A673 (cell line): ENCODE results near the gene CCDC127. TPM values are rescaled to one million over a fixed set of nuclear protein-coding genes. Genes with fewer than 3 reads are reported as not detected.

ENCODE experiments used
- BruUV-seq: library from RNA; stranded (reverse); fragments of 400-500 nt; replicated peaks from 2 replicates; lab custom pipeline; 2021; lab: Mats Ljungman, UMichigan
- CTCF ChIA-PET: fragments of 300-600 bp; sonication (Branson Sonifier 250); formaldehyde crosslinking; loops from one replicate; lab custom pipeline; 2022; ENCODE audit warnings: antibody characterized with exemption; lab: Charles Lee
- POLR2A ChIA-PET: fragments of 300-600 bp; sonication (Branson Sonifier 250); formaldehyde crosslinking; loops from one replicate; lab custom pipeline; 2022; ENCODE audit warnings: antibody characterized with exemption; ENCODE audit not compliant: low non-redundant PET; lab: Charles Lee
- DNase-seq: peaks from one replicate; pipeline ENCODE4 v3.0.0-alpha.2; 2015; ENCODE audit warnings: low spot score
- H3K27ac ChIP-seq: fragments of 200-600 bp; sonication (generic); 2 replicates; pipeline ENCODE4 v1.5.1; 2016; ENCODE audit warnings: mixed run types, low read depth, mild to moderate bottlenecking, mixed read lengths, antibody characterized with exemption, low read length; ENCODE audit not compliant: poor library complexity, severe bottlenecking
- H3K27me3 ChIP-seq: fragments of 200-600 bp; sonication (generic); replicated peaks from 2 replicates; pipeline ENCODE4 v1.6.1; 2017; ENCODE audit warnings: mixed run types, low read depth, mild to moderate bottlenecking, mixed read lengths, antibody characterized with exemption, low read length; ENCODE audit not compliant: insufficient read depth, poor library complexity
- H3K36me3 ChIP-seq: fragments of 200-600 bp; sonication (generic); 2 replicates; pipeline ENCODE4 v1.6.1; 2016; ENCODE audit warnings: mixed run types, mild to moderate bottlenecking, mixed read lengths, antibody characterized with exemption, low read length; ENCODE audit not compliant: insufficient read depth, poor library complexity, severe bottlenecking
- H3K4me1 ChIP-seq: fragments of 200-600 bp; sonication (generic); 2 replicates; pipeline ENCODE4 v1.6.1; 2017; ENCODE audit warnings: mixed run types, mild to moderate bottlenecking, mixed read lengths, antibody characterized with exemption, low read length; ENCODE audit not compliant: insufficient read depth, poor library complexity, severe bottlenecking
- H3K4me3 ChIP-seq: fragments of 200-600 bp; sonication (generic); 2 replicates; pipeline ENCODE4 v1.5.1; 2016; ENCODE audit warnings: low read depth, mixed run types, mild to moderate bottlenecking, mixed read lengths, low read length; ENCODE audit not compliant: poor library complexity, severe bottlenecking
- H3K9me3 ChIP-seq: fragments of 200-600 bp; sonication (generic); 2 replicates; pipeline ENCODE4 v1.6.1; 2016; ENCODE audit warnings: mixed run types, low read depth, mild to moderate bottlenecking, mixed read lengths, antibody characterized with exemption, low read length; ENCODE audit not compliant: poor library complexity, severe bottlenecking
- CTCF ChIP-seq: fragments of 300-800, 200-600 bp; sonication (generic); conservative IDR thresholded peaks from 2 replicates; pipeline ENCODE4 v1.5.1; 2017; ENCODE audit warnings: low read depth, mild to moderate bottlenecking, antibody characterized with exemption, low read length, moderate library complexity, mixed read lengths
- EZH2 ChIP-seq: fragments of 200-600 bp; sonication (generic); IDR thresholded peaks from 2 replicates; pipeline ENCODE4 v1.6.1; 2017; ENCODE audit warnings: borderline replicate concordance, low read depth, mild to moderate bottlenecking, mixed read lengths, antibody characterized with exemption, low read length; ENCODE audit not compliant: poor library complexity, severe bottlenecking
- intact Hi-C: fragments of 100-400 bp; cut with micrococcal nuclease; formaldehyde crosslinking; loops from one replicate; pipeline ENCODE4 v1.10.0; 2022; ENCODE audit not compliant: unreplicated experiment
- total RNA-seq: library from RNA; stranded (reverse); gene quantifications from 2 replicates; pipeline ENCODE4 v1.2.3, GENCODE V29; 2021

The CCDC127 gene
- total RNA-seq, 1 experiment from 2014 or later: 8.8 TPM

GRCh38 chr5:157801-158200 is 60.2 kb downstream of the CCDC127 start:
- BruUV-seq: no TSS peak
- Histone ChIP-seq H3K27me3 (no peaks in the 10 kb centered on the region), H3K4me3 (no peak overlapping the region), H3K27ac (no peak overlapping the region), H3K4me1 (no peaks in the 10 kb centered on the region), H3K9me3 (no peaks in the 10 kb centered on the region), H3K36me3 (no peaks in the 10 kb centered on the region)
- TF ChIP-seq CTCF: no peak
- no peak for TF ChIP-seq EZH2
- no peak for DNase-seq
- CTCF ChIA-PET: no interaction called here
- POLR2A ChIA-PET: no interaction called here
- intact Hi-C loops: no loop called here

GRCh38 chr5:157126-157715 is 60.7 kb downstream of the CCDC127 start:
- no peak overlapping the region for H3K27ac ChIP-seq
- no TSS peak for BruUV-seq
- no peak for DNase-seq
- H3K36me3 ChIP-seq: no peaks in the 10 kb centered on the region
- intact Hi-C loops: no loop called here
- H3K9me3 ChIP-seq: no peaks in the 10 kb centered on the region
- no peak overlapping the region for H3K4me3 ChIP-seq
- ChIA-PET POLR2A (no interaction called here), CTCF (no interaction called here)
- H3K27me3 ChIP-seq: no peaks in the 10 kb centered on the region
- H3K4me1 ChIP-seq: no peaks in the 10 kb centered on the region
- TF ChIP-seq EZH2 (no peak), CTCF (no peak)

DNA sequence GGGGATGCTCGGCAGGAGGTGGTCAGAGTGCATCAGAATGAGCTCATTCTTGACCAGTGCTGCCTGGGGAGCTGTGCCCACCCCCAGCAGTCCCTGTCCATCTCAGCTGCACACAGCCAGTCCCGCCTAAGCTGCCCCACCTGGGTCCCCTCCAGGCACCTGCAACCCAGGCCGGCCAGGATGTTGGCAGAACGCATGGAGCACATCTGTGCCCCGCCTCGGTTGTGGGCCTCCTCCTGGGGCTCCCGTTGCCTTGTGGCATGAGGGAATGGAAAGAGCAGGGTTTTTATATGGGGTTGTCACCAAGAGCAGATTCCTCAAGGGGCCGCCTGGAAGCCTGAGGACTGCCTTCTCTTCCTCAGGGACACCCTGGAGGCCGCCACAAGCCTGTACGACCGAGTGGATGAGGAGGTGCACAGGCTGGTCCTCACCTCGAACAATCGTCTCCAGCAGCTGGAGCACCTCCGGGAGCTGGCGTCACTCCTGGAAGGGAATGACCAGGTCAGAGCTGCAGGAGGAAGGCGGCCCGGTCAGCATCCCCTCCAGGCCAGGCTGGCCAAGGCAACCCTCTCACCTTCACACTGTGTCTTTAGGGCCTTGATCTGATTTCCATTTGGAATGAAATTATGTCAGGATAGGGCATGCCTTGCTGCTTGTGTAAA is 61.4 kb downstream of the CCDC127 start:
- no TSS peak for BruUV-seq
- Histone ChIP-seq H3K36me3 (no peaks in the 10 kb centered on the region), H3K9me3 (no peaks in the 10 kb centered on the region), H3K27ac (no peak overlapping the region), H3K4me1 (no peaks in the 10 kb centered on the region), H3K4me3 (no peak overlapping the region), H3K27me3 (no peaks in the 10 kb centered on the region)
- POLR2A ChIA-PET: no interaction called here
- intact Hi-C loops: no loop called here
- TF ChIP-seq EZH2: no peak
- no peak for TF ChIP-seq CTCF
- CTCF ChIA-PET: no interaction called here
- no peak for DNase-seq
